Activated CD4-positive, CD25-positive, alpha-beta regulatory T cell treated with anti-CD3 and anti-CD28 coated beads, Interleukin-2, amount 50 U/mL, for 24 hours (primary cell): ENCODE data around the gene ARHGEF10L.
"Not testable (repeated sequence)": the region's sequence is repeated elsewhere in the genome, so short reads cannot be mapped to it uniquely, and the experiment has no call there.

Experiments
- ATAC-seq, 2 donors: fragments of 150-1000 bp; cut with Tn5 transposase; one replicate each; pipeline ENCODE4 v1.10.0; 2021; ENCODE audit warnings: mild to moderate bottlenecking in 1 of 2, moderate library complexity in 1 of 2

The ARHGEF10L gene

DNA sequence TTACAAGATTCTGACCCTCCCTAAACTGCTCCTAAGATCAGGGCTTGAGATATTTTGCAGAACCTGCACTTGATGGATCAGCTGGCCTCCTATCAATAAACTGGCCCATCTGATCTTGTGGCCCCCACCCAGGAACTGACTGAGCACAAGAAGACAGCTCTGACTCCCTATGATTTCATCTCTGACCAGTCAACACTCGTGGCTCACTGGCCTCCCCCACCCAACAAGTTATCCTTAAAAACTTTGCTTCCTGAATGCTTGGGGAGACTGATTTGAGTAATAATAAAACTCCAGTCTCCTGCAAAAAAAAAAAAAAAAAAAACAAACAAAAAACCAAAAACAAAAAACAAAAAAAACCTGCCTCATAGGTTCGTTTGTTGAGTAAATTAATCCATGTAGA, 206.8 kb downstream of the ARHGEF10L start:
- ATAC-seq: not testable (repeated sequence)

DNA sequence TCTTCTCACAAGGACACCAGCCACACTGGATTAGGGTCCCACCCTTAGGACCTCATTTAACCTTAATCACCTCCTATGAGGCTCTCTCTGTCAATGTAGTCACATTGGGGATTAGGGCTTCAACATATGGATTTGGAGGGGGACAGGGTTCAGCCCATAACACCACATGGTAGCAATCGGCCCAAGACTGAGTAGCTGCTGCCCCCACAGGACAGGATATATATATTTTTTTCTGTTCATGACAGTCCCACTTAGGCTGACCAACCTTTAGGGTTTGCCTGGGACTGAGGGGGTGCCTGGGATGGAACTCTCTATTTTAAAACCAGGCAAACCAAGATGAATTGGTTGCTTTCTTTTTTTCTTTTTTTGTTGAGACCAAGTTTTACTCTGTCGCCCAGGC, 207.4 kb downstream of the ARHGEF10L start:
- ATAC-seq: no peak
